H1 (cell line): ENCODE measurements around the gene ADCY9. TPM values are rescaled to one million over a fixed set of nuclear protein-coding genes. Genes with fewer than 3 reads are reported as not detected.

ENCODE experiments used
- CTCF ChIA-PET: fragments of 300-600 bp; sonication (Branson Sonifier 250); formaldehyde crosslinking; loops from one replicate; lab custom pipeline; 2021; ENCODE audit not compliant: partially characterized antibody; lab: Charles Lee
- POLR2A ChIA-PET: fragments of 300-600 bp; sonication (Branson Sonifier 250); formaldehyde crosslinking; loops from one replicate; lab custom pipeline; 2021; ENCODE audit warnings: inconsistent platforms; ENCODE audit not compliant: partially characterized antibody; lab: Charles Lee
- DNase-seq, 2 experiments: peaks; one replicate each; pipeline versions ENCODE4 v3.0.0 to v3.0.0-alpha.2; 2010 to 2022; ENCODE audit warnings: low spot score in 2 of 2, low read depth in 1 of 2, mixed read lengths in 1 of 2
- FAIRE-seq: peaks from 2 replicates; lab custom pipeline; 2011; peaks lifted over from hg19 to GRCh38; lab: Jason Lieb, UNC
- H2AFZ ChIP-seq: 2 replicates; pipeline ENCODE4 v1.8.1; 2012; ENCODE audit warnings: low read length, inconsistent platforms
- H2AK5ac ChIP-seq: 2 replicates; pipeline ENCODE4 v1.6.1; 2013; ENCODE audit warnings: low read depth, low read length
- H2BK120ac ChIP-seq: replicated peaks from 2 replicates; pipeline ENCODE3; 2013; ENCODE audit warnings: low read depth, low read length, inconsistent platforms
- H2BK12ac ChIP-seq: 2 replicates; pipeline ENCODE4 v1.6.1; 2013; ENCODE audit warnings: low read depth, low read length
- H2BK15ac ChIP-seq: 2 replicates; pipeline ENCODE4 v1.6.1; 2013; ENCODE audit warnings: low read length
- H2BK20ac ChIP-seq: 2 replicates; pipeline ENCODE4 v1.6.1; 2013; ENCODE audit warnings: low read length
- H2BK5ac ChIP-seq: 2 replicates; pipeline ENCODE4 v1.6.1; 2013; ENCODE audit warnings: low read depth, low read length
- H3K14ac ChIP-seq: 2 replicates; pipeline ENCODE4 v1.6.1; 2013; ENCODE audit warnings: inconsistent platforms; ENCODE audit not compliant: insufficient read length
- H3K18ac ChIP-seq: 2 replicates; pipeline ENCODE4 v1.6.1; 2013; ENCODE audit warnings: low read length; ENCODE audit errors: extremely low read depth
- H3K23ac ChIP-seq: 2 replicates; pipeline ENCODE4 v1.6.1; 2013; ENCODE audit warnings: inconsistent platforms; ENCODE audit not compliant: insufficient read length
- H3K23me2 ChIP-seq: 2 replicates; pipeline ENCODE4 v1.6.1; 2013; ENCODE audit warnings: low read depth, low read length
- H3K27ac ChIP-seq: 2 replicates; pipeline ENCODE4 v1.6.1; 2011; ENCODE audit warnings: low read depth, low read length, inconsistent platforms
- H3K27me3 ChIP-seq, 4 experiments: replicated peaks in 1 of 4; 1 replicate in 1 of 4; 2 replicates in 3 of 4; pipeline versions ENCODE4 v1.6.1 to v1.8.1; 2011 to 2013; ENCODE audit warnings: low read length in 3 of 4, mild to moderate bottlenecking in 3 of 4, inconsistent platforms in 2 of 4, mixed read lengths in 2 of 4, moderate library complexity in 1 of 4; ENCODE audit not compliant: control insufficient read depth in 3 of 4, insufficient read depth in 3 of 4; ENCODE audit errors: extremely low read depth in 1 of 4
- H3K36me3 ChIP-seq, 4 experiments: 2 replicates each; pipeline versions ENCODE4 v1.6.1 to v1.8.1; 2011 to 2013; ENCODE audit warnings: mild to moderate bottlenecking in 4 of 4, low read length in 3 of 4, moderate library complexity in 2 of 4, control low read depth in 1 of 4, inconsistent platforms in 1 of 4; ENCODE audit not compliant: insufficient read depth in 4 of 4, control insufficient read depth in 2 of 4
- H3K4ac ChIP-seq: replicated peaks from 2 replicates; pipeline ENCODE3; 2013; ENCODE audit warnings: low read length, low read depth, mixed read lengths, inconsistent platforms; ENCODE audit not compliant: insufficient read length
- H3K4me1 ChIP-seq, 4 experiments: replicated peaks in 1 of 4; 1 replicate in 1 of 4; 2 replicates in 3 of 4; pipeline versions ENCODE4 v1.6.1 to v1.8.1; 2011 to 2013; ENCODE audit warnings: low read length in 3 of 4, inconsistent platforms in 2 of 4, mixed read lengths in 1 of 4; ENCODE audit not compliant: insufficient read depth in 4 of 4, control insufficient read depth in 3 of 4
- H3K4me2 ChIP-seq, 2 experiments: 2 replicates each; pipeline versions ENCODE4 v1.6.1 to v1.8.1; 2011 to 2013; ENCODE audit warnings: low read depth in 2 of 2, low read length in 2 of 2, control low read depth in 1 of 2, inconsistent platforms in 1 of 2, mild to moderate bottlenecking in 1 of 2; ENCODE audit not compliant: insufficient read depth in 1 of 2
- H3K4me3 ChIP-seq, 4 experiments: fragments of 200-600, 300-600 bp in 1 of 4; sonication (generic), shearing (Covaris generic), sonication (Bioruptor Twin) in 1 of 4; 2 replicates each; pipeline versions ENCODE4 v1.5.1 to v1.8.1; 2011 to 2016; ENCODE audit warnings: low read length in 4 of 4, low read depth in 3 of 4, control low read depth in 2 of 4, inconsistent platforms in 2 of 4, mild to moderate bottlenecking in 2 of 4, mixed read lengths in 1 of 4, moderate library complexity in 1 of 4; ENCODE audit not compliant: insufficient read depth in 2 of 4; ENCODE audit errors: extremely low read depth in 1 of 4
- H3K56ac ChIP-seq: replicated peaks from 2 replicates; pipeline ENCODE3; 2013; ENCODE audit warnings: low read depth, mild to moderate bottlenecking, mixed read lengths, low read length, inconsistent platforms; ENCODE audit not compliant: insufficient read length
- H3K79me1 ChIP-seq: 2 replicates; pipeline ENCODE4 v1.6.1; 2013; ENCODE audit warnings: low read depth, low read length, control low read depth
- H3K79me2 ChIP-seq, 2 experiments: 2 replicates each; pipeline versions ENCODE4 v1.6.1 to v1.8.1; 2012 to 2013; ENCODE audit warnings: low read length in 2 of 2, mild to moderate bottlenecking in 2 of 2, inconsistent platforms in 1 of 2; ENCODE audit not compliant: insufficient read depth in 2 of 2, control insufficient read depth in 1 of 2
- H3K9ac ChIP-seq, 4 experiments: replicated peaks in 1 of 4; 1 replicate in 1 of 4; 2 replicates in 3 of 4; pipeline versions ENCODE4 v1.6.1 to v1.8.1; 2011 to 2013; ENCODE audit warnings: low read depth in 3 of 4, low read length in 3 of 4, control low read depth in 2 of 4, mild to moderate bottlenecking in 2 of 4, moderate library complexity in 2 of 4, inconsistent platforms in 1 of 4; ENCODE audit errors: extremely low read depth in 1 of 4
- H3K9me3 ChIP-seq, 2 experiments: 2 replicates each; pipeline versions ENCODE4 v1.6.1 to v1.8.1; 2012 to 2013; ENCODE audit warnings: mild to moderate bottlenecking in 2 of 2, moderate library complexity in 2 of 2, control low read depth in 1 of 2, inconsistent platforms in 1 of 2, low read depth in 1 of 2, low read length in 1 of 2, mixed read lengths in 1 of 2; ENCODE audit not compliant: insufficient read depth in 2 of 2
- H4K20me1 ChIP-seq, 2 experiments: replicated peaks in 1 of 2; 2 replicates each; pipeline versions ENCODE3 to v1.8.1; 2011 to 2013; ENCODE audit warnings: inconsistent platforms in 2 of 2, low read length in 2 of 2, mild to moderate bottlenecking in 1 of 2; ENCODE audit not compliant: insufficient read depth in 2 of 2, control insufficient read depth in 1 of 2
- H4K5ac ChIP-seq: 2 replicates; pipeline ENCODE4 v1.6.1; 2013; ENCODE audit warnings: low read length, low read depth, mixed read lengths, inconsistent platforms; ENCODE audit not compliant: insufficient read length
- H4K8ac ChIP-seq: 2 replicates; pipeline ENCODE4 v1.8.0; 2013; ENCODE audit warnings: mild to moderate bottlenecking, moderate library complexity, low read length, inconsistent platforms; ENCODE audit not compliant: insufficient read depth; ENCODE audit errors: extremely low read depth
- H4K91ac ChIP-seq: replicated peaks from 2 replicates; pipeline ENCODE3; 2013; ENCODE audit warnings: low read length, mixed read lengths, inconsistent platforms; ENCODE audit not compliant: insufficient read length
- BACH1 ChIP-seq: IDR thresholded peaks from 2 replicates; pipeline ENCODE4 v1.6.1; 2012; ENCODE audit warnings: low read length, improper control_type of control experiment
- BRCA1 ChIP-seq: IDR thresholded peaks from 2 replicates; pipeline ENCODE4 v1.6.1; 2012; ENCODE audit warnings: low read depth, low read length, improper control_type of control experiment
- CREB1 ChIP-seq: IDR thresholded peaks from 2 replicates; pipeline ENCODE4 v1.6.1; 2012; ENCODE audit warnings: inconsistent platforms
- POLR2A ChIP-seq, 2 experiments: IDR thresholded peaks; 1 replicate in 1 of 2; 2 replicates in 1 of 2; pipeline ENCODE4 v1.6.1; 2011; ENCODE audit warnings: low read depth in 2 of 2, low read length in 2 of 2, mild to moderate bottlenecking in 2 of 2; ENCODE audit errors: control extremely low read depth in 1 of 2
- RXRA ChIP-seq: IDR thresholded peaks from 2 replicates; pipeline ENCODE4 v1.6.1; 2011; ENCODE audit warnings: low read depth, mild to moderate bottlenecking, low read length, moderate library complexity; ENCODE audit not compliant: insufficient read depth
- YY1 ChIP-seq: IDR thresholded peaks from 2 replicates; pipeline ENCODE4 v1.6.1; 2011; ENCODE audit warnings: low read depth, mild to moderate bottlenecking, low read length
- WGBS, 2 experiments: shearing (Covaris generic) in 1 of 2; methylation state at CpG; one replicate each; pipeline versions ENCODE4 v1.1.6 to v1.1.7; 2013 to 2015; ENCODE audit warnings: low lambda C conversion rate in 2 of 2, mixed read lengths in 2 of 2, inconsistent platforms in 1 of 2, low coverage in 1 of 2, missing lambda C conversion rate in 1 of 2; ENCODE audit not compliant: insufficient replicate concordance in 2 of 2, insufficient coverage in 1 of 2, insufficient read length in 1 of 2; ENCODE audit errors: extremely low coverage in 1 of 2, missing lambda C conversion rate in 1 of 2; 5-methylcytosine and 5-hydroxymethylcytosine counted together
- polyA plus RNA-seq, 7 experiments: library from polyadenylated mRNA; depleted of rRNA in 3 of 7; stranded (reverse) in 5 of 7; unstranded in 2 of 7; fragments of >200 nt in 5 of 7; fragments of 200-250 nt in 2 of 7; gene quantifications; 1 replicate in 5 of 7; 2 replicates in 1 of 7; 4 replicates in 1 of 7; pipeline versions ENCODE4 v1.2.1 to v1.2.3, GENCODE V29; 2011 to 2013; ENCODE audit warnings: missing spikeins in 2 of 7, mixed read lengths in 2 of 7
- total RNA-seq: library from RNA; stranded (reverse); fragmentation: NEBNext Ultra II Directional; extraction: Animal tissue kit (Norgen Biotek cat#: 25700); gene quantifications from 2 replicates; pipeline ENCODE4 v1.2.1, GENCODE V29; 2021

ADCY9 gene
- total and polyA plus RNA-seq, 2 of the 8 experiments (the other 6 are each of a cell fraction or from before 2014, with no cell fraction given) = 5.4 to 13.1 TPM

- Histone ChIP-seq H4K91ac (no peak overlapping the region), H4K8ac (no peak overlapping the region), H3K36me3 (no peaks in the 10 kb centered on the region), H4K5ac (no peak overlapping the region), H2BK12ac (no peak overlapping the region), H2BK20ac (no peak overlapping the region), H3K4ac (no peak overlapping the region), H4K20me1 (no peaks in the 10 kb centered on the region), H2AK5ac (no peak overlapping the region), H2BK15ac (no peak overlapping the region), H2AFZ (no peak overlapping the region), H3K23ac (no peak overlapping the region), H3K9ac (no peak overlapping the region), H3K79me1 (no peaks in the 10 kb centered on the region), H3K4me3 (no peak overlapping the region), H3K4me2 (no peak overlapping the region; a peak in 1 of 4 replicates), H3K18ac (no peak overlapping the region), H3K79me2 (no peaks in the 10 kb centered on the region), H3K56ac (no peak overlapping the region), H3K23me2 (no peaks in the 10 kb centered on the region), H2BK120ac (no peak overlapping the region), H3K14ac (no peak overlapping the region), H3K27me3 (no peaks in the 10 kb centered on the region), H3K9me3 (no peaks in the 10 kb centered on the region), H2BK5ac (no peak overlapping the region), H3K27ac (no peak overlapping the region), H3K4me1 (no peaks in the 10 kb centered on the region)
- no peak for FAIRE-seq
- CTCF ChIA-PET = interaction anchor here (1.0 kb wide), 1 partner anchor 218 kb away, joined by 3 read pairs; no protein-coding TSS in a partner anchor
- POLR2A ChIA-PET = no interaction called here
- no peak for DNase-seq
- 87% methylated on average over 18 of the region's 23 CpGs; no CpG with 5 or more reads in 1 of the 2 experiments for WGBS, 2 experiments
- TF ChIP-seq POLR2A (IDR thresholded peaks at IDR 0.05; ENCODE audit: control extremely low read depth in 1 of 2, low read depth in 2 of 2, low read length in 2 of 2) (no peak), BACH1 (no peak), BRCA1 (no peak), YY1 (no peak), RXRA (no peak), CREB1 (no peak)
Measured at GRCh38 chr16:3957344-3957980, 158.8 kb downstream of the ADCY9 start.
